ENCODE results near the gene MS4A13.
"Not testable (repeated sequence)": the region's sequence is repeated elsewhere in the genome, so short reads cannot be mapped to it uniquely, and the experiment has no call there.

Gene MS4A13

DNA sequence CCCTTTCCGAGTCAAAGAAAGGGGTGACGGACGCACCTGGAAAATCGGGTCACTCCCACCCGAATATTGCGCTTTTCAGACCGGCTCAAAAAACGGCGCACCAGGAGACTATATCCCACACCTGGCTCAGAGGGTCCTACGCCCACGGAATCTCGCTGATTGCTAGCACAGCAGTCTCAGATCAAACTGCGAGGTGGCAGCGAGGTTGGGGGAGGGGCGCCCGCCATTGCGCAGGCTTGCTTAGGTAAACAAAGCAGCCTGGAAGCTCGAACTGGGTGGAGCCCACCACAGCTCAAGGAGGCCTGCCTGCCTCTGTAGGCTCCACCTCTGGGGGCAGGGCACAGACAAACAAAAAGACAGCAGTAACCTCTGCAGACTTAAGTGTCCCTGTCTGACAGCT lies 17.2 kb downstream of the MS4A13 start:
- not testable (repeated sequence) for DNase-seq

- not testable (repeated sequence) for DNase-seq
These were observed 23.4 kb downstream of the MS4A13 start for GRCh38 chr11:60538627-60539026.

DNA sequence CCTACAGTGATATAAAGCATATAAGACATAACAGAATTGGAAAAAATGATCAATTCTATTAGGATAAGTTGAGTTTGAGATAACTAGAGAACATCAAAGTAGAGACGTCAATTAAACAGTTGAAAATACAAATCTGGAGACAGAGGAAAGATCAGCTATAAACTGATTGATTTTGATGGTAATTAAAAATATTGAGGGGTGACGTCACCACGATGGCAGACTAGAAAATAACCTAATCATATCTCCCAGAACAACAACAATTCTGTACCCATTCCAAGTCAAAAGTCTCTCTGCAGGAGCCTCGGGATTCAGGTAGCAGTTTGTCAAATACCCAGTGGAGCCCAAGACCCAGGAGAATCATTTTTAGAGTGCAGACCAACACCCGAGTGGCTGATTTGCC lies 28.9 kb downstream of the MS4A13 start:
- no peak for DNase-seq

- no peak for DNase-seq
These were observed 46.1 kb downstream of the MS4A13 start for GRCh38 chr11:60561254-60561653.

- no peak for DNase-seq
These were observed 48.5 kb downstream of the MS4A13 start for GRCh38 chr11:60563553-60564235.

- no peak for DNase-seq
These were observed 51.6 kb downstream of the MS4A13 start for GRCh38 chr11:60566776-60567175.

- DNase-seq: no peak
These were observed 55.8 kb downstream of the MS4A13 start for GRCh38 chr11:60570970-60571369.

DNA sequence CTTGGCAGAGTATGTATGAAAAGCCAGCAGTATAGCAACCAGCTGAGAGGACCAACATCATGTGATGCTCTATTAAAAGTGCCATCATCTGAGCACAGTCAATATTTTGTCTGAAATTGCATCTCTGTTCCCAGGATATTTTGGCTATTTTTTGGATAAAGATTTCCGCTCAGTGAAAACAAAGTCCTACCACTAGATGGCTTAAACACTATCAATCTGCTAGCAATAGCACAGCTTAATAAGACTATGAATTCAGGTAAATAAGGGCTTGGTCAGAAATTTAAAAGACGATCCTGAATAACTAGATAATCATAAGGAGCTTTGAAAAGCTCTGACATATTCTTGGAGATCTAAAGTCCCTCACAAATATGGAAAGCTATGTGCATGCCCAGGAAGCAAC lies 74.4 kb downstream of the MS4A13 start:
- no peak for DNase-seq
